ENCODE results near the gene KCNS1.
"Not testable (repeated sequence)": the region's sequence is repeated elsewhere in the genome, so short reads cannot be mapped to it uniquely, and the experiment has no call there.

The KCNS1 gene

DNA sequence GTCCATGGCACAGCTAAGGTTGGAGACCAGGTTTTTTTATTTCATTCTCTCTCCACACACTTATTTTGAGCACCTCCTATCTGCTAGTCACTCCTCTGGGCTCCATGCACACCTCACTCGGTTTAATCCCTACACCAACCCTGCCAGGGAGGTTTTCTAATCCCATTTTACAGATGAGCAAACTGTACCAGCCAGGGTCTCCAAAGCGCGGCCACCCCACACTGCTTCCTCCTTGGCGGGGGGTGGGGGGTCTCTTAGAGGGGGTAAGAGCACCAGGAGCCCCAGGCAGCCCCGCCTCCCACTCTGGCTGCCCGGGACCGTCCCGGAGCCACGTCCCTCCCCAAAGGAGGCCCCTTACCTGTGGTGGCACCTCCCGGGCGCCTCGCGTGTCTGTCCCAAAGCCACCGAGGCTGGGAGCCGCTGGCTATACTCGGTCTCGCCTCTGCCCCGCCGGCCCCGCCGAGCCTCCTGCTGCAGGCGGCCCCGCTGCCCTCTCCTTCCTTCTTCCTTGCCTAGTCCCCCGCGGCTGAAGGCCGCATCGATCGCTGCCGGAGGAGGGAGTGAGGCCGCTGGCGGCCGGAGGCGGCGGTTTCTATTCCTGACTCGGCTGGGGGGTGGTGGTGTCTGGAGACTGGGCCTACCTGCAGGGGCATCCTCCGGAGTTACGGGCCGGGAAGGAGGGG is at the start of gene KCNS1:
Gene KCNS1, minus strand, starts transcription at position 565 of the 683 bp plus-strand sequence. CDS start 1,891 bp downstream, outside the sequence.
- no peak for DNase-seq

- DNase-seq, result no peak
These were observed 48.1 kb upstream of the KCNS1 start for GRCh38 chr20:45149062-45149461.

- no peak for DNase-seq
These were observed 39.9 kb upstream of the KCNS1 start for GRCh38 chr20:45140836-45141235.

DNA sequence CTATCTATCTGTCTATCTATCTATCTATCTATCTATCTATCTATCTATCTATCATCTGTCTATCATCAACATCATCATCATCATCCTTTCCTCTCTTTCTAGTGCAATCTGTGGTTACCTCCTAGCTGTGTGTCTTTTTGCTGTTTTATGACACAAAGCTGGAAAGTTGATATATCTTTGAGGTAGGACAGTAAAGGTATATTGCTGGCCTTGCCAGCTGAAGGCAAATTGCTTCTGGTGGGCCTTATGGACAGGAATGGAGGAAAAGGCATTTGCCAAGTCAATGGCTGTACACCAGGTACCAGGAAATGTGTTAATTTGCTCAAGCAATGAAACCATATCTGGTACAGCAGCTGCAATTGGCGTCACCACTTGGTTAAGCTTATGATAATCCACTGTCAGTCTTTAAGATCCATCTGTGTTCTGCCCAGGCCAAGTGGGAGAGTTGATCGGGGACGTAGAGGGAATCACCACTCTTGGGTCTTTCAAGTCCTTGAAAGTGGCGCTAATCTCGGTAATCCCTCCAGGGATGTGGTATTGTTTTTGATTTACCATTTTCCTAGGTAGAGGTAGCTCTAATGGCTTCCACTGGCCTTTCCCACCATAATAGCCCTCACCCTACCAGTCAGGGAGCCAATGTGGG is 38.9 kb upstream of the KCNS1 start:
- not testable (repeated sequence) for DNase-seq

DNA sequence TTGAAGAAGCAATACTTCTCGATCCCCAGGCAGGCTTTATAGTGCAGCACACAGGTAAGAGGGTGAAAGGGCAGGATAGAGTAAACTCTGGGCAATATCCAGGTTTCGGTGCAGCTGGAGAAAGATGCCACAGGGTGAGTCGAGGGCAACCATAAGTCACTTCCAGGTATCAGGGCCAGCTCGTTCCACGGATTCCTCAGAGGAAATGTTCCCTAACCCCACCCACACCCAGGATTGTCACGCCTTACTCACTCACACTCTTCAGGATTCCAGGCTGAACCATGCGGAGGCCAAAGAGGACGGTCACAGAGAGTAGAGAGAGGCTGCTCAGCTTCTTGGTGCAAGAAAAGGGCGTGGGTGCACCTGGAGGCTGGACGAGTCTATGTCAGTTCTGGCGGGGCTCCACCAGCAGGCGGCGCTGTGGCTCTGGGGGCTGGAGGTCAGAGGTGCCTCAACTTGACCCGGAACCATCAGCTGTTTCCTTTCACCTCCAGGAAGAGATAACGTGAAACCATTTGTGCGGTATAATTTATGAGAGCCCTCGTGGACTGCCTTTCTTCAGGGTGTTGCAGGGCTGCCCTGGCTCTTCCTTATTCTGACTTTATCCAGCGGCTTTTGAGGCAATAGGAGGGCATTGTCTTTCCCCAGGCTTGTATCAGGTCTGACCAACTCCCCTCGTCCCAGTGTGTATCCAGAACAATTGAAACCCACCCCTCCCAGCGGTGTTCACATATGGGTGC is 37.8 kb upstream of the KCNS1 start:
- DNase-seq, result peak; percentile 12 to 57

DNA sequence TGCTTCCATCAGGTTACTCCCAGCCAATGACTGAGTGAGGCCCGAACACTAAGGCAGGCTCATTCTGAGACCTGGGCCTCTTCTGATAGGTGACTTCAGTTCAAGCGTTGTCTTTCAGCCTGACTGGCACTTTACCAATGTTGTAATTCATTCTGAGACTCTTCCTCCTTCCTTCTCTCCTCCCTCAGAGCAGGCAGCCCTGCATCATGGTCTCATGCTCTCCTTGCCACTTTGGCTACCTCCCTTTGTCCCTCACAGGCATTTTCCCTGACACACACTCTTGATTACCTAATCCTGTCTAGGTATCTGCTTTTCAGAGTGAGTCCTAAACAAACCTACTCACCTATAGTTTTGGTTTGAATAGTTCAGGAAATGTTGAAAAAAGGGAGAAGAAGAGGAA is 36.0 kb upstream of the KCNS1 start:
- no peak for DNase-seq

DNA sequence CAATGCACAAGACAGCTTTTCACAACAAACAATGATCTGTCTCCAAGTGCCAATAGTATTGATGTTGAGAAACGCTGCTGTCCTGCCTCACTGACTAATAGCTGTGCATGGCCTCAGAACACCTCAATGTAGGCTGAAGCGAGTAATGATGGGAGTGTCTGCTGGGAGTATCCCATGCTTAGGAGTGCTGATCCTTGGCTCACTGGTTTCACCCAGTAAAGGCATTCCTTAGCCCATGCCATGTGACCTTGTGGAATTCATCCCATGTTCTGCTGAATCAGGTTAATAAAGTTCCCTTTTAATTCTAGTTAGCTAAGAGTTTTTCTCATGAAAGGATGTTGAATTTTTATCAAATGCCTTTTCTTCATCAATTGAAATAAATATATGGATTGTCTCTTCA is 27.2 kb upstream of the KCNS1 start:
- DNase-seq, result no peak

DNA sequence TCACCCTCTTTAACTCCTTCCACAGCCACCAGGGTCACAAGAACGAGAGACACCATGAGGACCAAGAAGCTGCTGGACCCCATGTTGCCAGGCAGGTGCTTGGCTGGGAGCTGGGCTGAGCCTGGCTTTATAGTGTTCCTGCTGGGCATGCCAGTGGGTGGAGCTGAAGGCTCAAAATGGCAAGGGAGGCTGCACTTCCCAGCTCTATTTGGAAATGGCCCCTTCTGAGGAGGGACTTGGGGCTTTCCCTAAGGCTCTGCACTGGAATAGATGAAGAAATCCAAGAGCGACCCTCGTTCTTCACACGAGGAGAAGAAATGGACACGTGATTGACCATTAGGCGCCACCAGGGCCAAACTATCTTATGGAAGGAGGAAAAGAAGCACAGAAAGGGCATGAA is 23.4 kb upstream of the KCNS1 start, which contains the start of gene WFDC12:
Gene WFDC12, minus strand, starts transcription at position 101 of the 400 bp plus-strand sequence. Its CDS starts 18 bp downstream, at position 83.
- DNase-seq, result no peak

DNA sequence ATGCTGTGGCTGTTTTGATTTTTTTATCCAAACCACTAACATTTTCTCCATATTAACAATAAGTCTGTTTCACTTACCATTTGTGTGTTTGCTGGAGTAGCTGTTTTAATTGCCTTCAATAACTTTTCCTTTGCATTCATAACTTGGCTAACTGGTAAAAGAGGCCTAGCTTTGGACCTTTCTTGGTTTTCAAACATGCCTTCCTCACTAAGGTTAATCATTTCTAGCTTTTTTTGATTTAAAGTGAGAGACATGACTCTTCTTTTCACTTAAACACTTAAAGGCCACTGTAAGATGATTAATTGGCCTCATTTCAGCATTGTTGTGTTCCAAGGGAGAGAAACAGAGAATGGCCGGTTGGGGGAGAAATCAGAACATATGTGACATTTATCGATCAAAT is 20.5 kb upstream of the KCNS1 start:
- no peak for DNase-seq

GRCh38 chr20:45119556-45120266 is 18.8 kb upstream of the KCNS1 start:
- no peak for DNase-seq

- DNase-seq, result no peak
These were observed 17.1 kb upstream of the KCNS1 start for GRCh38 chr20:45118028-45118427.

DNA sequence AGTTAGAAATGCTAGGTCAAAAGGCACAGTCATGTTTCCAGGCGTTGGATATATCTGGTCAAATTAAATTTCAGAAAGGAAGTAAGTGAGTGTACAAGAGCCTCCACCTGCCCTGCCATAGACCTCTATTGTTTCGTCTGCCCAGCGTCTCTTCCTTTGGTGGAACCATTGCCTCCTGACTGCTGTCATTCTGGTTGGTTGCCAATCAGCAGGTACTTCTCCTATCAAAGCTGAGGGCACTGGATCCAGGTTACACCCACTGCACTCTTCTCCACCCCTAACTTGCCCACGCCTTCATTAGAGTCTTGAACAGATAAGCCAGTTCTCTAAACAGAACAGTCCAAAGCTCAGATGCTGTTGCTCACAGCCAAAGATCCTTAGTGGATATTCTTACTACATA is 16.7 kb upstream of the KCNS1 start:
- DNase-seq, result no peak

DNA sequence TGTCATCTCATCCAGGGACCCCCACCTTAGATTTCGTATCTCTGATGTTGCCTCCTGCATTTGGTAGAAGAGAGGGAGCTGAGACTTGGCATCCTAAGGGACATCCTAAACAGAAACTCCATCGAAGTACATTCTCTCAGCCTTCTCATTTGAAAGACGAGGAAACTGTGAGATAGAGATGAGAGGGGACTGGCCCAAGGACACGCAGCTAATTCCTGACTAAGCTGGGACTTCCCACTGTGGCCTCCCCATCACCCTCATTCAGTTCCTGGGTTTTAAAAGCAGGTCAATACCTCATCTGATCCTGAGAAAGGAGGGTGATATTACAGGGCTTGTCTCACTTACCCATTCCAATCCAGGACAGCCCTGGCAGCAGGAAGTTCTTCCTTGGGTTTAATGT is 14.9 kb upstream of the KCNS1 start:
- DNase-seq, result no peak

DNA sequence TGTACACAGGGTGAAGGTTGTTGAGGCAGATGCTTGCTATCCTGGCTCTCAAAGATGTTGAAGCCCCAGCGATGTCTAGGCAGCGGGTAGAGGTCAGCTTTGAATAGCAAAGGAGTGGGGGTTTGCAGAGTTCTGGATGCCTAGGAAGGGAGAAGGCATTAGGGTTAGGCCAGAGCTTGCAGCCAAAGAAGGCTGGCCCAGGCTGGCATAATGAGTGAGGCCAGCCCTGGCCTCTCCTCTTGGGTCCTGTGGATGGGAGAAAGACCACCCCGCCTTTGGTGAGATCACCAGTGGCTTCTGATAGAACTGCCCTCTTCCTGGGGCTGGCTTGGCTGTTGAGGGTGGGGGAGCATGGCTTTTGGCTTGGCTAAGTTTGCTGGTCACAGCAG is 14.5 kb upstream of the KCNS1 start:
- no peak for DNase-seq

DNA sequence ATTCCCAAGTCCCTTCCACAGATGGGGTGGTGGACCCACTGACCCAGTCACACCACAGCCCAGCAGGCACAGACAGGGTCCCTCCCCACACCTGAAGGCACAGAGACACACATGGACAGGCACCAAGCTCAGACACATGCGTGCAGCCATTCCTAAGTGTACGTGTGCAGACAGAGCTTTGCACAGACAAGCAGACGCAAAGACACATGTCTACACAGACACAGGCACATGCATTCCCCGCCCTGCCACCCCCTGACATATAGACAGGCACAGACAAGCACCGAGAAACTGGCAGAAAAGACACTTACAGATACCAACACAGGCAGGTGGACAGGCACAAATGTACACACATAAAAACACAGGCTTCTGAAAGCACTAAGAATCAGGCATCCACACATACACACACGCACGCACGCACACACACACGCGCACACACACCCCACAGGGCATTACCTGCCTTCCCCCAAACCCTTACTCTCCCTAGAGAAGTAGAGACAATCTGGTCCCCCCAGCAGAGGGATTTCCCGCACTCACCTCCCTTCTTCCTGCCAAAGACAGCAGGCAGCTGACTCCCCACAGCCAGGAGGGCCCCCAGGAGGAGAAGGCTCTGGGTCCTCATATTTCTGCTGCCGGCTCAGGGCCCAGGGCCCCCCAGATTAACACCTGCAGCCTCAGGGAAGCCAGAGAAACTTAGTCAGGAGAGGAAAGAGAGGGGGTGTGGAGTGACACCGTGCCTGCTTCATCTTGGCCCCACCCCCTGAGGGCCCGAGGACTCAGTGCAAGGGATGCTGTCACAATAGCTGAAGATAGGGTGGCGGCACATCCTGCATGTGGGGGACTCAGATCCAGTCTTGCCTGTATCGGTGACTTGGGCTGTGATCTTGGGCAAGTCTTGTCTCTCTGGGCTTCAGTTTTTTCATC is 13.8 kb upstream of the KCNS1 start, which contains the start of gene WFDC5:
Gene WFDC5, minus strand, starts transcription at position 710 of the 921 bp plus-strand sequence. Its CDS starts 91 bp downstream, at position 619.
- no peak for DNase-seq

- DNase-seq, result no peak
These were observed 12.9 kb upstream of the KCNS1 start for GRCh38 chr20:45113865-45114264.

- DNase-seq, result no peak
These were observed 11.8 kb upstream of the KCNS1 start for GRCh38 chr20:45112754-45113153.

GRCh38 chr20:45111799-45112471 is 11.0 kb upstream of the KCNS1 start:
- DNase-seq, result no peak

DNA sequence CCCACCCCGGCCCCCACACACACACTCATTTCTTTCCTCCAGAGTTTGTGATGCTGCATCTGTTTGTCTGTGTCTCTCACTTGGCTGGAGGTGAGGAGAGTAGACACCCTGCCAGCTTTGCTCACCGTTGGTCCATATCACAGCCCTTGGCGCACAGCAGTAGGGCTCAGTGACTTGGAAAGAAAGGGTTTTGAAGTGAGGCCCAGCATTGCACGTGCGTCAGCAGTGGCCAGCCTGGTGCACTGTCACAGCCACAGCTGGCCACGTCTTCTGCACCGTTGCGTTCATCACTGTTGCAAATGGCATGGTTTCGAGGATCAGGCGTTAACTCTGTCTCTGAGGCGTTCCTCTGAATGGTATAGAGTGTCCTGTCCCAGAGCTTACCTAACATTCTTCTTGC is 10.4 kb upstream of the KCNS1 start:
- DNase-seq, result no peak

DNA sequence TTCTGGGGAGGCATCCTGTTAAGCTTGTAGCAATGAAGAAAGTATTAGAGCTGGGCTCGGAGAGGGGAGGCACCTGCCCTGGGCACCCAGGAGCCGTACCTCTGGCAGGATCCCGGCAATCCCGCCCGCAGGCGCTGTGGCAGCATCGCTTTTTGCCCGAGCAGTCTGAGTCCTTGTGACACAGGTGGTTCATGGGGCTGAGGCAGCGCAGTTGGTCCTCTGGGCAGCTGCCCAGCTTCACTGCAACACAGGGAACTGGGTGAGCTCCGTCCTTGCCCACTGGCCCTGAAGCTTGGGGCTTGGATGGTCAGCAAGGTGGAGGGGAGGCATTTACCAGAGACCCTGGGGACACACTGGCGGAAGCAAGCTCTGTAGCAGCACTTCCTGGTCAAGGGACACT is 9.4 kb upstream of the KCNS1 start:
- no peak for DNase-seq

- no peak for DNase-seq
These were observed 8.7 kb upstream of the KCNS1 start for GRCh38 chr20:45109634-45110033.
